Nephron progenitor cell (in vitro differentiated cells): ENCODE data around the gene PCDH8.
A peak's percentile ranks its signal among the peaks of the same experiment; 100 is the strongest.

ENCODE experiments used
- DNase-seq: peaks from one replicate; pipeline ENCODE4 v3.0.0; 2021
- H3K27ac Mint-ChIP-seq: 2 replicates; pipeline ENCODE4 v1.8.0; 2021; ENCODE audit warnings: mild to moderate bottlenecking, moderate library complexity, mixed read lengths
- H3K27me3 Mint-ChIP-seq: 2 replicates; pipeline ENCODE4 v1.8.0; 2021; ENCODE audit warnings: mild to moderate bottlenecking, low read depth, mixed read lengths; ENCODE audit not compliant: poor library complexity
- H3K36me3 Mint-ChIP-seq: 2 replicates; pipeline ENCODE4 v1.8.0; 2021; ENCODE audit warnings: low read depth, mixed read lengths
- H3K4me1 Mint-ChIP-seq: 2 replicates; pipeline ENCODE4 v1.8.0; 2021; ENCODE audit warnings: mixed read lengths
- H3K4me3 Mint-ChIP-seq: 2 replicates; pipeline ENCODE4 v1.8.0; 2021; ENCODE audit warnings: mild to moderate bottlenecking, moderate library complexity, mixed read lengths
- H3K9me3 Mint-ChIP-seq: 2 replicates; pipeline ENCODE4 v1.8.0; 2021; ENCODE audit warnings: mild to moderate bottlenecking, moderate library complexity, mixed read lengths
- CTCF ChIP-seq: fragments of 200-600 bp; sonication (generic); IDR thresholded peaks from 2 replicates; pipeline ENCODE4 v1.5.0; 2021; ENCODE audit warnings: antibody characterized with exemption

Gene PCDH8

DNA sequence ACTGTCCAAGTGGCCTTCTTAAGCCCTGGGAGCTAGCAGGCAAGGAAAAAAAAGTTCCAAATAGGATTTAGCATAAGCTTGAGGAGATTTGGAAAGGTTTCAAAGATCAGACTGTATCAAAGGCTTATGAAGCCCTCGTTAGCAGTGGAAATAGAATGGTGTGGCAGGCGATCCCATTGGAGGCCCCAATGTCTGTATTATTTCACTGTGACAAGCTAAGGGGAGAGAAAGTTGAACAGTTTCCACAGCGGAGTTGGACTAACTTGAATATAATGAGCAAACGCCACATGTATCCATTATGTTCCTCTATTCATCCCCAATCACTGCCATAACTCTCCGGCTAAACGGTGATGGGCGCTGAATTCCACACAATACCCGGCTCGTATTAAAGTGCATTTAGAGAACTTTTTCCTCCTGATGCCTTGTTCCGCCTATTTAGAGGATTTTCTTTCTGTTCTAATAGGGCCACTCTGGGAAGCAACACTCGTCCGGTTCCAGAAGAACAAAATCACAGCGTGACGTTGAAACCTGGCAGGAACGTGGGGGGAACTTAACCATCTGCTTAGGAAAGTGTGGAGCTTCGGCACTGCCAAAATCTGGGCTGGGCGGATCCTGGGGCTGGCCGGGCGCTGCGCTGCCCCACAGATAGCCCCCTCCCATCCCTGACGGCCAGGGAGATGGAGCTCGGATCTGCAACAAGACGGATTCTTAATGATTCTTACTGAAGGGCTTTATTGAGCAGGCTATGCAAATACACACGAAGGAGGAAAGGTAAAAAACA is 1.0 kb upstream of the PCDH8 start:
- peak overlapping the region; percentile 82 for H3K4me3 Mint-ChIP-seq
- no peak for TF ChIP-seq CTCF
- H3K27ac Mint-ChIP-seq: no peak overlapping the region
- no peak for DNase-seq
- H3K27me3 Mint-ChIP-seq: peaks cover 70% of the 10 kb centered on the region
- peaks cover 9% of the 10 kb centered on the region for H3K9me3 Mint-ChIP-seq
- H3K4me1 Mint-ChIP-seq: peaks cover 51% of the 10 kb centered on the region
- peaks cover 7% of the 10 kb centered on the region for H3K36me3 Mint-ChIP-seq

DNA sequence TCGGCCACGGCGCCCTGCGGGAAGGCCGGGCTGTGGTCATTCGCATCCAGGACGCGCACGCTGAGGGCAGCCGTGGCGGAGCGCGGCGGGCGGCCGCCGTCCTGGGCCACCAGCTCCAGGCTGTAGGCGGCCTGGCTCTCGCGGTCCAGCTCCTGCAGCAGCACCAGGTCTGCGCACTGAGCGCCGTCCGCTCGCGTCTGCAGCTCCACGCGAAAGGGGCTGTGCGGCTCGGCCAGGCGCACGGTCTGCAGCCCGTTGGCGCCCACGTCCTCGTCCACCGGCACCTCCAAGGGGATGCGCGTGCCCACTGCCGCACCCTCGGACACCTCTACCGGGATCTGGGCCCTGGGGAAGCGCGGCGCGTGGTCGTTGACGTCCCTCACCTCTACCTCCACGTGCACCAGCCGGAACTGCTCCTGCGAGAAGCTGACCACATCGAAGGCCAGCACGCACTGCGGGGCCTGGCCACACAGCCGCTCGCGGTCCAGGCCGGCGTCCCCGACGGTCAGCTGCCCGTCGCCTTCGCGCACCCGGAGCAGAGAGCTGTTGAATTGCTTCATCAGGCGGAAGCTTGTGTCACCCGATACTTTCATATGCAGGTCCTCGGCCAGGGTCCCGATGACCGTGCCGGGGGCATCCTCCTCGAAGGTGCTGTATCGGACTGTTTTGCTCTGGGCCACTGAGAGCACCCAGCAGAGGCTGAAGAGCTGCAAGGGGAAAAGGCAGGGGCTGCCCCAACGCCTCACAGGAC is 583 bp downstream of the PCDH8 start:
- peaks cover 46% of the 10 kb centered on the region for H3K4me1 Mint-ChIP-seq
- TF ChIP-seq CTCF: no peak

DNA sequence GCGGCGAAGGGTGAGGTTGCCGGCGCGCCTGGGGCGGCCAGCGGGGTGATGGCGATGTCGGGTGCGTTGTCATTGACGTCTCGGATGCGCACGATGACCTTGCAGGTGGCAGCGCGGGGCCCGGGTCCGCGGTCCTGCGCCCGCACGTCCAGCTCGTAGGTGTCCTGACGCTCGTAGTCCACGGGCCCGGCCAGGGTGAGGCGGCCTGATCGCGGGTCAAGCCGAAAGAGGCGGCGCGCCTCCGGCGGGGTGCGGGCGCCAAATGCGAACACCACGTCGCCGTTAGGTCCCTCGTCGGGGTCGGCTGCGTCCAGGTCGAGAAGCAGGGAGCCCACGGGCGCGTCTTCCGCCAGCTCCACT is 1.1 kb downstream of the PCDH8 start:
- H3K4me1 Mint-ChIP-seq: peaks cover 41% of the 10 kb centered on the region
- H3K27ac Mint-ChIP-seq: no peak overlapping the region
- TF ChIP-seq CTCF: no peak
- peaks cover 9% of the 10 kb centered on the region for H3K9me3 Mint-ChIP-seq
- peaks cover 9% of the 10 kb centered on the region for H3K36me3 Mint-ChIP-seq
- H3K27me3 Mint-ChIP-seq: peaks cover 85% of the 10 kb centered on the region
- H3K4me3 Mint-ChIP-seq: no peak overlapping the region
- no peak for DNase-seq

More for the DNA sequence above, 583 bp downstream of the PCDH8 start:
- Mint-ChIP-seq H3K36me3 (peaks cover 9% of the 10 kb centered on the region), H3K4me3 (peak overlapping the region; percentile 82), H3K27ac (no peak overlapping the region), H3K27me3 (peaks cover 79% of the 10 kb centered on the region), H3K9me3 (peaks cover 9% of the 10 kb centered on the region)
- DNase-seq: peak; percentile 24

DNA sequence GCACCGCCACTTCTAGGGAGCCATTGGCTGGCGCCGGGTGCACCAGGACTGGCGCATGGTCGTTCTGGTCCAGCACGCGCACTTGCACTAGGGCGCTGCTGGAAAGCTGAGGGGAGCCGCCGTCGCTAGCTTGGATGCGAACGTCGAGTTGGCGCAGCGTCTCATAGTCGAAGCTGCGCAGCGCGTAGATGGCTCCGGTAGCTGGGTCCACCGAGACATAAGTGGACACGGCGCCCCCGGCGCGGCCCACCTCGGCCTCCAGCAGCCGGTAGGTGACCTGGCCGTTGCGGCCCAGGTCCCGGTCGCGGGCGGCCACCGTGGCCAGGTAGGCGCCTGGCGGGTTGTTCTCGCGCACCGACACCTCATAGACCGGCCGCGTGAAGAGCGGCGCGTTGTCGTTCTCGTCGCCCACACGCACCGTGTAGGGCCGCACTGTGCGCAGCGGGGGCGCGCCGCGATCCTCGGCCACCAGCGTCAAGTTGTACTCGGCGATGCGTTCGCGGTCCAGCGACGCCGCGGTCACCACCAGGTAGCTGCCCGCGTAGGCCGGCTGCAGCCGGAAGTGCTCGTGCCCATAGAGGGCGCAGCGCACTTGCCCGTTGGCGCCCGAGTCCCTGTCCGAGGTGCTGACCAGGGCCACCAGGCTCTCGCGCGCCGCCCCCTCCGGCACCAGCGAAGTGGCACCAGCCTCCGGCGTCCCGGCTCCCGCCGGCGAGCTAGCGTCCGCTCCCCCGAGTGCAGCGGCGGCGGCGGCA is 1.7 kb downstream of the PCDH8 start:
- peak; percentile 97 for DNase-seq
- H3K27me3 Mint-ChIP-seq: peaks cover 90% of the 10 kb centered on the region
- no peak overlapping the region for H3K27ac Mint-ChIP-seq
- H3K4me3 Mint-ChIP-seq: peak overlapping the region; percentile 66
- peaks cover 9% of the 10 kb centered on the region for H3K36me3 Mint-ChIP-seq
- peaks cover 35% of the 10 kb centered on the region for H3K4me1 Mint-ChIP-seq
- H3K9me3 Mint-ChIP-seq: peaks cover 9% of the 10 kb centered on the region
- TF ChIP-seq CTCF: peak; percentile 43

DNA sequence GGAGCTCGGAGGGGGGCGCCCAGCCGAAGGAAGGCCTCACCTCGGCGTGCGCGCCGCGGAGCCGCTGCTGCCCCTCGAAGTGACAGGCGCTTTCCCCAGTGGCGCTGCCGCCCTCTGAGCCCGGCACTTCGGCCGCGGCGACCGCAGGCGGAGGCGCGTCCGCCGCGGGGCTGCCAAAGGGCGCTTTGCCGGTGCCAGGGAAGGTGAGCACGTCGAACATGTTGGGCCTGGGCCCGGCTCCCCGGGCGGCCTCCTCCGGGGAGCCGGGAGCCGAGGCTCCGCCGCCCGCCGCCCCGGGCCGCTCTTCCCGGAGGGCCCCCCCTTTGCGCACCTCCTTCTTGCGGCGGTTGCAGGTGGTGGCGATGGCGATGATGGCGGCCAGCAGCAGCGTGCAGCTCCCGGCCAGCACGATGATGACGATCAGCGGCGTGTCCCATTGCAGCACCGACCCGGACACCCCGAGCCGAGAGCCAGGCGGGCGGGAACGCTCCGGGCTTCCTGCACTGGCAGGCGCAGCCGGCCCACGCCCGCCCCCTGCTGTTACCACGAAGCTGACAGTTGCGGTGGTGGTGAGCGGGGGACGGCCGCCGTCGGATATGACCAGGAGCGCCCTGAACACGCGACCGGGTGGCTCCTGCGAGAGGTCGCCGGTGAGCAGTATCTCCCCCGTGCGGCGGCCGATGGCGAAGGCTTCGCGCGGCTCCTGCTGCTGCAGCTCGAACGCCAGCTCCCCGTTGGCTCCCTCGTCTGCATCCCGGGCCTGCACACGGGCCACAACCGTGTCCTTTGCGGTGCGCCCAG is 2.5 kb downstream of the PCDH8 start:
- Mint-ChIP-seq H3K27ac (no peak overlapping the region), H3K4me1 (peaks cover 29% of the 10 kb centered on the region), H3K4me3 (peak overlapping the region; percentile 66), H3K36me3 (peaks cover 9% of the 10 kb centered on the region), H3K9me3 (peaks cover 9% of the 10 kb centered on the region), H3K27me3 (peaks cover 97% of the 10 kb centered on the region)
- TF ChIP-seq CTCF: peak; percentile 47
- peak; percentile 79 for DNase-seq
